ENCODE results near the gene YY1AP1.
A peak's percentile ranks its signal among the peaks of the same experiment; 100 is the strongest.
"Not testable (repeated sequence)": the region's sequence is repeated elsewhere in the genome, so short reads cannot be mapped to it uniquely, and the experiment has no call there.

The YY1AP1 gene

DNA sequence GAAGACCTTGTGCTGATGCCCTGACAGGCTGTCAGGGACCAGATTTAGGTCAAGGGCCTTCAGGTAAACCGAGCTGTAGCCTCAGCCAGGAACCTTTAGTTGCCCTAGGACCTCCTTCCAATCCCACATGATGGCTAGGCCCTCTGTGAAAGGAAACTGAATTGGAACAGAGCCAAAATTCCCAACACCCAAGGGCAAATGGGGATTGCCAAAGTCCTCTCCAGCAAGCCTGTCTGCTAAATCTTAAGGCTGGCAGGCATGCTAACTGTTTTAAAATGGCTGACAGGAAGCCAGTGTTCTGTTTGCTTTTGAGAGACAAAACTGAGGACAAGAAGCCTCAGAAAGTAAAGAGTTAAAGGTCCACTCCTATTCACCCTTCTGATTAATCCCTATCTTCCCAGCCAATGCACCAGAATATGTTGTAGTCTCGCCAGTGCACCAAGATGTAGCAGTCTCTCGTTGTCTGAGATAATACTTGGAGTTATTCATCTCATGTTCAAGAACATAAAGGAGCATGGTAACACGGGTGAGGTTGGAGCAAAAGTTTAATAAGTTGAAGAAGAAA, 43.5 kb downstream of the YY1AP1 start:
- no peak for DNase-seq

DNA sequence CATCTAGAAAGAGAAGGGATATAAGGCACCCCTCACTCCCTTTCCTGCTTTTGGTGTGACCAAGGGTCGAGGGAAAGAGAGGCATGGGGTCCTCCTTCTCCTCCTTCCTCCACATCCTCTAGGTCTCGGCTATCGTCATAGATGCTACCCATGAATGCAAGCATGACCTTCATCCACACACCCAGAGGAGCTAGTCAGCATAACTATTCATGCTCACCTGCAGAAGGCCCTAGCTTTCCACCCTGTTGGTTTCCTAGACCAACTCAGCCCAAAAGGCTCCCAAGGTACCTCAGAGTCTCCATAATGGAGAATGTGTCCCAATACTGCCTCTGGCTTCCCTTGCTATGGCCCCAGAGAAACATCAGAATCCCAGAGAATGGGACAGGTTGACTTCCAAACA, 45.3 kb downstream of the YY1AP1 start:
- DNase-seq: no peak

DNA sequence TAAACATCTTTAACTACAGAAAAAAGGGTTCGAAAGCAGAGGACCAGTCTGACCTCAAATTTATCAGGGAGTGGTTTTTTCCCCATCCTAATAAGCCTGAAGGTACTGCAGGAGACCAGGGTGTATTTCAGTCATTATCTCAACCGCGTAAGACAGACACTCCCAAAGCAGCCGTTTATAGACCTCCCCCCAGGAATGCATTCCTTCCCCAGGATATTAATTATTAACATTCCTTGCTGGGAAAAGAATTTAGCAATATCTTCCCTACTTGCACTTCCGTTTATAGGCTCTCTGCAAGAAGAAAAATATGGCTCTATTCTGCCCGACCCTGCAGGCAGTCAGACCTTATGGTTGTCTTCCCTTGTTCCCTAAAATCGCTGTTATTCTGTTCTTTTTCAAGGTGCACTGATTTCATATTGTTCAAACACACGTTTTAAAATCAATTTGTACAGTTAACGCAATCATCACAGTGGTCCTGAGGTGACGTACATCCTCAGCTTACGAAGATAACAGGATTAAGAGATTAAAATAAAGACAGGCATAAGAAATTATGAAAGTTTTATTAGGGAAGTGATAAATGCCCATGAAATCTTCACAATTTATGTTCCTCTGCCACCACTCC, 45.9 kb downstream of the YY1AP1 start:
- DNase-seq: not testable (repeated sequence)

DNA sequence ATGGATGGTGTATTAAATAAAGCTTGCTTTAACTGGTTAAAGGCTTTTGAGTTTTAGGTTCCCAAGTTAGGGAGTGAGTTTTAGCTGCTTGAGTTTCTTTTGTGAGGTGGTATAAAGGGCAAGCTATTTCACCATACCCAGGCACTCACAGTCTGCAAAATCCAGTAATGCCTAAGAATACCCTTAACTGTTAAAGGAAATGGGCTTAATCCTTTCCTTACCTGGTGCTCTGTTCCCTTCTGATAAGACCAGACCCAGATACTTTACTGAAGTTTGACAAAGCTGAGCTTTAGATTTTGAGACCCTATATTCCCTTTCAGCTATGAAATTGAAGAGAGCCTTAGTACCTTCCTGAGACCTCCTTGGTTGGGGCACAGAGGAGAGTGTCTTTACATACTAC, 48.2 kb downstream of the YY1AP1 start:
- no peak for DNase-seq

DNA sequence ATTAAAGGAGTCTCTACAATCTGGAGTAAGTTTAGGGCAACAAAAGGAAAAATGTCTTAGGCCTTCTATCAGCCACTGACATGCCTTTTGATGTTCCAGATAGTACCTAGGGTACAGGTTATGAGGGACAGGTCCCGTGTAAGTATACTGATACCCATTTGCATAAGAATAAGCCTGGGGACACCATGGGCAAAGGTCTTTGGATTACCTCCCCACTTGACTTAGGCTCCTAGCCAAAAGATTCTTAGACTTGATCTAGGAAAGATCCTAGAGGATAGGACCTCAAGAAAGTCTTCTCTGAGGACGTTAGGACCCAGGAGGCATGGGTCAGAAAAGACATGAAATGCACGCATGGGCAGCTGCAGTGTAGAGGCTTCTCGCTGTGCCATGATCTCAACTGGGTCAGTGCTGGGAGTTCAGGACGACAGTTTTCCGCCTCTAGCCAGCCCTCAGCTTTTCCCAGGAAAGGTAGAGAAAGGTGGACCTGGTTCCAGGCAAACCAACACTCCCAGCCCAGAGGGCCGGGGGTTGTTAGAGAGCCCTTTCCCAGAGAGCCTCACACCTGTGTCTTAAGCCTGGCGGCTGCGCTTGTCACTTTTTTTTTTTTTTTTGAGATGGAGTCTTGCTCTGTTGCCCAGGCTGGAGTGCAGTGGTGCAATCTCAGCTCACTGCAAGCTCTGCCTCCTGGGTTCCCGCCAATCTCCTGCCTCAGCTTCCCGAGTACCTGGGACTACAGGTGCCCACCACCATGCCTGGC, 52.0 kb downstream of the YY1AP1 start:
- no peak for DNase-seq

DNA sequence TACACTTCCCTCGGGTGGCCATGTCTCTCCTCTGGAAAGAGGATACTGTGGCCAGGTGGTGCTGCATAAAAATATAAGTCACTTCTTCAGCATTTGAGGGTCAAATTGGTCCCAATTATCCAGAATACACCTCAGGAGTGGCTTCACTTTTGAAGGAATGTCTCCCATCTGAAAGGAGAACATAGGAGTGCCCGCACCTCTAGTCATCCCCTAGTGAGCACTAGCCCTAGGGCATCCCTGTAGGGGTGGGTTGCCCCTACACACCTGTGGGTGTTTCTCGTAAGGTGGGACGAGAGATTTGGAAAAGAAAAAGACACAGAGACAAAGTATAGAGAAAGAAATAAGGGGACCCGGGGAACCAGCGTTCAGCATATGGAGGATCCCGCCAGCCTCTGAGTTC, 62.1 kb downstream of the YY1AP1 start:
- not testable (repeated sequence) for DNase-seq

DNA sequence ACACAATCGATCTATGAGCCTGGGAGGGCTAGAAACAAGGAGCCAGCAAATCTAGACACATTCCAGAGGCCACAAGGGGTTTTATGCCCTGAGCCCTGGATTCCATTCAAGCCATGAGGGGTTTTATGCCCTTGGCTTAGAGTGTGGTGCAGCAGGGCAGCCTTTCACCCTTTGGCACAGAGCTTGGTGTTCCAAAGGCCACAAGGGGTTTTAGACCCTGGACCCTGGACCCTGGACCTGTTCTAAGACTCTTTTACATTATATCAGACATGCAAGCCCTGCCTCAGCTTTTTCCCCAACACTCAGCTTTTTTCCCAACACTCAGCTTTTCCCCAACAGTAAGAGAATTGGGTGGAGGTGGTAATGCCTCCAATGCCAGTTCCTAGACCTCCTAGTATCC, 65.2 kb downstream of the YY1AP1 start:
- DNase-seq: no peak

DNA sequence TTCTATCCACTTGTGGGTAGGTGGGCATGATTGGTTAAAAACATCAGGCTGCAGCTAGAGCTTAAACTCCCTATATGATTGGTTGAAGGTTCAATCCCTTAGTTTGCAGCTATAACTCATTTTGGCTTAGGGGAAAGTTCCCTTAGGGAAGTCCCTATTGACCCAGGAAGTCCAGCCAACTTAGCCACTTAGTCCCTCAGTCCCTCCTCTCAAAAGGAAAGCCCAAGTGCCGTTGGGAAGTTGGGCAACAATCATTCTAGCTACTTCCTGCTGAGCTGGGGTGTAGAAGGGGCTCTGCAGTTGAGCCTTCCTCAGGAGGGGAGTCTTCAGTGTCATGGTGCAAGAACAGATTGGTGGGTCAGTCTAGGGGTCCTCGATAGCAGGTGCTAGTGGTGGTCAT, 66.4 kb downstream of the YY1AP1 start:
- no peak for DNase-seq

DNA sequence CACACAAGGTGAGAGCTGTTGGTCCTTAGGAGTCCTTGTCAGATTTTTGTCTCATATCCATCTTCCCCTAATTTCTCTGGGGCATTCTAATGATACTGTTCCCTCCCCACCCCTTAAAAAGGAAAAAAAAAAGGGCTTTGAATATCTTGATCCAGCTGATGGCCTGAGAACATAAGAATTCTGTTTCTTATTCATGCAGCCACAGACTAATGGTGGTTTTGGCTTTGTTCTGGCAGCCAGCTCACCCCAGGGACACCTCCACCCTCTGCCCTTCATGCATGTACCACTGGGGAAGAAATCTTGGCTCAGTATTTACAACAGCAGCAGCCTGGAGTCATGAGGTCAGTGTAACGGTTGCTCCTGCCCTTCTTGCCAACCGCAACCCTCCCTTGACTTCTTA, 75.3 kb downstream of the YY1AP1 start:
- DNase-seq: not testable (repeated sequence)

DNA sequence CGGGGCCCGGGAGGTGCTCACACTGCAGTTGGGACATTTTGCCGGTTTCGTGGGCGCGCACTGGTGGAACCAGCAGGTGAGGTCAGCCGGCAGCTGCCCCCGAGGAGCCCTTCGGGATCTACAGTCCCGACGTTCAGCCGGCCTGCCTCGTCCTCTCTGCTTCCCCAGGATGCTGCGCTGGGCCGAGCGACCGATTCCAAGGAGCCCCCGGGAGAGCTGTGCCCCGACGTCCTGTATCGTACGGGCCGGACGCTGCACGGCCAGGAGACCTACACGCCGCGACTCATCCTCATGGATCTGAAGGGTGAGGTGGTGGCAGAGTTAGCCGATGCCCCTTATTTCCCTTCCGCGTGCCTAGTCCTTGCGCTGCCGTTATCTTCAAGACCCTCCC, 78.3 kb downstream of the YY1AP1 start:
- not testable (repeated sequence) for DNase-seq

DNA sequence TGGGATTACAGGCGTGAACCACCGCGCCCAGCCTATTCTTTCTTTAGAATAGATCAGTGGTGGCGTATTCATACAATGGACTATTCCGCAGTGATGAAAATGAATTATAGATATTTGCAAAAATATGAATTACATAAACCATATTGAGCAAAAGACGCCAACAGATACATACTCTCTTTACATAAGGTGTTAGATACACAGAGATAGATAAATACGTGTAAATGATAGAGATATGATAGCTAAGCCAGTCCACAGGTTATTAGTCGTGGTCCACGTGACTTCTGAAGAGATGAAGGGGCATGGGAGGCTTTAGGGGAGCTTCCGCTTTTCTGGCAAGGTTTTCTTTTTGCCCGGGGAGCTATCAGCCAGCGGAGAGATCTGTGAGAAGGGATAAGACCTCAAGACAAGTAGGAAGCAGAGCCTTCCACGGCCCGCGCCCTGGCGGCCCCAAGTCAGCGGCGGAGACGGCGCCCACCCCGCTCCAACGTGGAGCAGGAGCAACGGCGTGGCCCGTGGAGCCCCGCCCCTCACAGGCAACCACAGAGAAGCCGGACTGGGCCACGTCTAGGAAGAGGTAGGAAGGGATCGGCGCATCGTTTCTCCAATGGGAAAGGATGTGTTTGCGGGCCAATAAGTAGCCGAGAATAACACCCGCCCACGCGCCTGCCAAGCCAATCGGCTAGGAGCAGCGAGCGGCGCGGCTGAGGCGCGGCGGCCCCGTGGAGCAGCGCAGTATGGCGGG, 78.9 kb downstream of the YY1AP1 start, which contains the start of gene MSTO1:
TSS of gene MSTO1 (plus strand) at position 704 of the 742 bp plus-strand sequence. CDS start at position 735, 31 bp downstream.
- peak; percentile 94 for DNase-seq

Measured in CD4-positive, alpha-beta T cell treated with Interleukin-15 for 1 hour (primary cell).